Measurements from ENCODE around the gene TSPAN4. TPM values are rescaled to one million over a fixed set of nuclear protein-coding genes. Genes with fewer than 3 reads are reported as not detected.

TSPAN4 gene
- total and polyA plus RNA-seq, 9 of the 15 experiments (the other 6 are each of a cell fraction or from before 2014, with no cell fraction given): 0.07 to 31.0 (median 15.7) TPM

DNA sequence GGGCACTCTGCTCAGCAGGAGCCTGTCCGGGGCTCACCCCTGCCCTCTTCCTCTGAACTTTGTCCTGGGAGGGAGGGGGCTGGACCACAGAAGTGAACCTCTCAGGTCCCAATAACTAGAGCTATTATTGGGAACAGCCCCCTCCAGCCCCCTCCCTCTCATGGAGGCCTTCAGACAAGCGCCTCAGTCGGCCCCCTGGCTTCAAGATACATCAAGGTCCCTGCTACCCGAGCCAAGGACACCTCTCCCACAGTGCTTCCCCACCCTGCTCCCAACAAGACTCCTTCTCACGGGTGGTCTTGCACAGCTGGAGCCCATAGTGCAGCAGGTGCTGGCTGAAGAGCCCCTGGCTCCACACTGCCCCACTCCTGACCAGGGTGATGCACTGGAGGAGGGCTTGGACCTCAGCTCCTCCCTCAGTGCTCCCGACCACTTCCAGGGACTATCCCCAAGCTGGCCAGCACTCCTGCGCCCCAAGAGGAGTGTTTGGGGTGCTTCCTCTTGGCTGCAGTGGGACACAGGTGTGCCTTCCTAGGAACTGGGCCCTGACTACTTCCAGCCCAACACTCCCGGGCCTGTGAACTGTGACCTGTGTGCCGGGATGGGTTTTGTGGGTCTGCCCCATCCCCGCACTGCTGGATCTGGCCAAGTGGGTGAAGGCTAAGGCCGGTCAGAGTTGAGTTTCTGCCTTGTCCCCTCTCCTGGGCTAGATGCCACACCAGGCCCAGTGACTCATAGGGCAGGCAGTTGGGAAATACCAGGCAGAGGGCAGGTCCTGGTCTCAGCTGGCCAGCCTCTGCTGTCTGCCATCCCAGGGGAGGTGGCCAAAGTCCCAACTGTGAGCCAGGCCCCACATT lies 21.8 kb upstream of the TSPAN4 start (continued):
- TF ChIP-seq STAG1 (CRISPR knock-in tag; IDR thresholded peaks at IDR 0.05; ENCODE audit: borderline replicate concordance): 0 out of 2 replicates have a peak, but pooled peaks have one; percentile 6
- peak; percentile 59; the same call in 1 of the 2 replicates for TF ChIP-seq ZNF740 (CRISPR knock-in tag; IDR thresholded peaks at IDR 0.05)
- TF ChIP-seq ZNF740 (tag; IDR thresholded peaks at IDR 0.05): no peak
- 0 out of 2 replicates have a peak, but pooled peaks have one; percentile 30 for TF ChIP-seq ZC3H4 (CRISPR knock-in tag; IDR thresholded peaks at IDR 0.05; ENCODE audit: borderline replicate concordance)
- TF ChIP-seq COPS2 (conservative IDR thresholded peaks at IDR 0.05): no peak
- peak; percentile 51; the same call in 1 of the 2 replicates for TF ChIP-seq ZNF263 (CRISPR knock-in tag; IDR thresholded peaks at IDR 0.05; ENCODE audit: borderline replicate concordance)

- Histone ChIP-seq H3K9me1 (ENCODE audit: control insufficient read depth, insufficient read depth, low read length) (peaks cover 3% of the 10 kb centered on the region), H3K36me3 (ENCODE audit: control insufficient read depth, insufficient read depth, low read length) (peaks cover 37% of the 10 kb centered on the region; the same call in 1 of the 3 replicates), H3K4me3 (no peak overlapping the region), H3K27me3 (ENCODE audit: control insufficient read depth in 2 of 2, insufficient read depth in 2 of 2, low read length in 2 of 2) (no peaks in the 10 kb centered on the region), H3K27ac (ENCODE audit: extremely low read depth, low read depth, low read length) (no peak overlapping the region), H3K79me2 (ENCODE audit: control insufficient read depth, insufficient read depth, low read length) (peaks cover 25% of the 10 kb centered on the region), H3K9me3 (replicated peaks; ENCODE audit: control insufficient read depth, insufficient read depth, low read depth, low read length) (no peaks in the 10 kb centered on the region), H3K4me1 (replicated peaks in 1 of 2; ENCODE audit: control insufficient read depth in 2 of 2, insufficient read depth in 2 of 2, low read length in 2 of 2) (peaks cover 24 to 80% of the 10 kb centered on the region in 2 experiments; a peak in 4 of 5 replicates), H3K4me2 (ENCODE audit: insufficient read depth, low read length) (no peak overlapping the region), H2AFZ (ENCODE audit: low read depth, low read length) (no peak overlapping the region), H4K20me1 (replicated peaks; ENCODE audit: control insufficient read depth, insufficient read depth, low read length) (peaks cover 13% of the 10 kb centered on the region), H3K9ac (ENCODE audit: insufficient read depth in 1 of 2, low read depth in 2 of 2, low read length in 2 of 2) (peak overlapping the region in 1 of 2 experiments; percentile 100; a peak in 2 of 4 replicates)
- in situ Hi-C loops (cut with MboI) (no loop called here), intact Hi-C loops (cut with micrococcal nuclease) (no loop called here)
- BruUV-seq (replicated peaks): no TSS peak
- CTCF ChIA-PET (ENCODE audit: low intra/inter-chr PET ratio): no interaction called here
- FAIRE-seq (no peak), DNase-seq (ENCODE audit: extremely low read depth in 1 of 4, low spot score in 3 of 4) (no peak), ATAC-seq (no peak)
- 84% methylated on average over 17 of the region's 22 CpGs for WGBS (ENCODE audit: insufficient coverage, low coverage, missing lambda C conversion rate)
- POLR2A ChIA-PET: interaction anchor here (0.6 to 5.2 kb wide), 6 partner anchors 9 to 19 kb away, joined by 4 to 36 read pairs (median 8); partner anchors contain the start of genes POLR2L and TSPAN4
- TF ChIP-seq ZNF395 (CRISPR knock-in tag; IDR thresholded peaks at IDR 0.05) (no peak), POLR2G (IDR thresholded peaks at IDR 0.05; ENCODE audit: low read depth, low read length) (peak; percentile 51), CHCHD3 (CRISPR knock-in tag; IDR thresholded peaks at IDR 0.05) (no peak), ZNF436 (CRISPR knock-in tag; IDR thresholded peaks at IDR 0.05) (no peak), ATF6 (CRISPR knock-in tag; IDR thresholded peaks at IDR 0.05) (no peak), HMG20A (CRISPR knock-in tag; conservative IDR thresholded peaks at IDR 0.05) (no peak)
- TF ChIP-seq, protein P1, sequence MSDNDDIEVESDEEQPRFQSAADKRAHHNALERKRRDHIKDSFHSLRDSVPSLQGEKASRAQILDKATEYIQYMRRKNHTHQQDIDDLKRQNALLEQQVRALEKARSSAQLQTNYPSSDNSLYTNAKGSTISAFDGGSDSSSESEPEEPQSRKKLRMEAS (CRISPR knock-in tag; IDR thresholded peaks at IDR 0.05): no peak
Observed at GRCh38 chr11:821512-822371, 20.9 kb upstream of the TSPAN4 start.

Data from K562 (cell line).